Tibial nerve (tissue), 4 donors: Measurements from ENCODE around the gene POLR1C. TPM values are rescaled to one million over a fixed set of nuclear protein-coding genes. Genes with fewer than 3 reads are reported as not detected.

ENCODE experiments used
- DNase-seq, 2 donors: peaks; one replicate each; pipeline ENCODE4 v3.0.0-alpha.2; 2019; ENCODE audit warnings: low spot score in 2 of 2
- H3K27ac ChIP-seq, 4 donors: fragments of 200-600 bp; sonication (generic) in 3 of 4; one replicate each; pipeline ENCODE4 v1.5.1; 2017 to 2019; ENCODE audit warnings: mild to moderate bottlenecking in 1 of 4
- H3K27me3 ChIP-seq, 2 donors: fragments of 200-600 bp; sonication (generic) in 1 of 2; one replicate each; pipeline versions ENCODE4 v1.5.1 to v1.6.0; 2017 to 2019
- H3K36me3 ChIP-seq, 3 donors: fragments of 200-600 bp; sonication (generic); one replicate each; pipeline ENCODE4 v1.5.1; 2018 to 2019
- H3K4me1 ChIP-seq, 4 donors: fragments of 200-600 bp; sonication (generic) in 3 of 4; one replicate each; pipeline ENCODE4 v1.5.1; 2017 to 2019
- H3K4me3 ChIP-seq, 4 donors: fragments of 200-600 bp; sonication (generic) in 3 of 4; one replicate each; pipeline ENCODE4 v1.5.1; 2017 to 2019; ENCODE audit warnings: mild to moderate bottlenecking in 1 of 4, moderate library complexity in 1 of 4
- H3K9me3 ChIP-seq, 4 donors: fragments of 200-600 bp; sonication (generic) in 3 of 4; one replicate each; pipeline ENCODE4 v1.5.1; 2017 to 2019
- EP300 ChIP-seq, 2 donors: sonication (generic); formaldehyde crosslinking; IDR thresholded peaks; one replicate each; pipeline ENCODE4 v1.6.1; 2017; ENCODE audit warnings: antibody characterized with exemption in 2 of 2, mild to moderate bottlenecking in 1 of 2
- POLR2A ChIP-seq, 2 donors: fragments of 450-650 bp; IDR thresholded peaks; one replicate each; pipeline ENCODE4 v1.6.1; 2017; ENCODE audit warnings: antibody characterized with exemption in 2 of 2, mild to moderate bottlenecking in 2 of 2, moderate library complexity in 2 of 2
- WGBS, 2 donors: methylation state at CpG; one replicate each; pipeline ENCODE4 v1.1.5; 2018; 5-methylcytosine and 5-hydroxymethylcytosine counted together
- total RNA-seq, 4 donors: library from RNA; depleted of rRNA; stranded (reverse); fragments of >200 nt; gene quantifications; one replicate each; pipeline ENCODE4 v1.1.0, GENCODE V29; 2016
- TF ChIP-seq, protein P1 (sequence below), 5 experiments: fragments of 200-600 bp in 3 of 5; fragments of 450-650 bp in 2 of 5; sonication (generic) in 3 of 5; IDR thresholded peaks; one replicate each; pipeline ENCODE4 v1.5.1; 2016 to 2019; ENCODE audit warnings: antibody characterized with exemption in 5 of 5, mild to moderate bottlenecking in 3 of 5, moderate library complexity in 2 of 5

POLR1C gene
- total RNA-seq, 4 donors from 2014 or later, result 24.5 to 45.5 (median 29.7) TPM

DNA sequence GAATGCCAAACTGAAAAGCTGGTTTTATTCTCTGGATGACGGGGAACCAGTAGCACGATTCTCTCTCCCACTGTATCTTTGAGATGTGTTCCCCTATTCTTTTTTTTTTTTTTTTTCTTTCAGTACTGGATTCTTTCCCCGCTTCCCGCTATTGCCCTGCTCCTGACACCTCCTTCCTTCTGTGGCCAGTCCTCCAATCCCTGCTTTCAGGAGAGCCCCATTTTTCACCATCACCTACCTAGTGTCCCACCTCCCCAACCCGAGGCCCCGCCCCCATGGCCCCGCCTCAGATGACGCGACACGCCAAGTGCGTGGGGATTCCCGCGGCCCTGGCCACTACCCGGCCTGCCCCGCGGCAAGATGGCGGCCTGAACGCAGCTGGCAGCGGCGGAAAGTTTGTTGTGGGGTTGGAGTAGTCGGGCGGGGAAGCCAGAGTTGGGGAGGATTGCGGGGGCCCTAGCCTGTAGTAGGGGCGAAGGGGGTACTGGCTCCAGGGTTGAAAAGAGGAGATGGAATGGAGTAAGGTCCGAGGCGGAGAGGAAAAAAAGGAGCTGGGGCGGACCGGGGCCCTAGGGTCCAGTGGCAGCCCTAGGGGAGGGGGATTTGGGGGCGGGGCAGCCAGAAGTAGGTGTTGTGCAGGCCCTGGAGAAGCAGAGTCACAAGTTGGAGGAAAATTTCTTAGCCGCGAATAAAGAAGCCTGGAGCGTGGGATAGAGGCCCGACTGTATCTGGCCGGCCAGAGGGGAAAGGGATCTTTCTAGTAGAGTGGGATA is 39.5 kb upstream of the POLR1C start, which contains the start of gene TJAP1:
TJAP1 (plus strand) TSS at position 336 of the 773 bp plus-strand sequence. CDS start 21,432 bp downstream, outside the sequence.
- peak; percentile 31 to 93 for TF ChIP-seq EP300 (IDR thresholded peaks at IDR 0.05)
- TF ChIP-seq, protein P1, sequence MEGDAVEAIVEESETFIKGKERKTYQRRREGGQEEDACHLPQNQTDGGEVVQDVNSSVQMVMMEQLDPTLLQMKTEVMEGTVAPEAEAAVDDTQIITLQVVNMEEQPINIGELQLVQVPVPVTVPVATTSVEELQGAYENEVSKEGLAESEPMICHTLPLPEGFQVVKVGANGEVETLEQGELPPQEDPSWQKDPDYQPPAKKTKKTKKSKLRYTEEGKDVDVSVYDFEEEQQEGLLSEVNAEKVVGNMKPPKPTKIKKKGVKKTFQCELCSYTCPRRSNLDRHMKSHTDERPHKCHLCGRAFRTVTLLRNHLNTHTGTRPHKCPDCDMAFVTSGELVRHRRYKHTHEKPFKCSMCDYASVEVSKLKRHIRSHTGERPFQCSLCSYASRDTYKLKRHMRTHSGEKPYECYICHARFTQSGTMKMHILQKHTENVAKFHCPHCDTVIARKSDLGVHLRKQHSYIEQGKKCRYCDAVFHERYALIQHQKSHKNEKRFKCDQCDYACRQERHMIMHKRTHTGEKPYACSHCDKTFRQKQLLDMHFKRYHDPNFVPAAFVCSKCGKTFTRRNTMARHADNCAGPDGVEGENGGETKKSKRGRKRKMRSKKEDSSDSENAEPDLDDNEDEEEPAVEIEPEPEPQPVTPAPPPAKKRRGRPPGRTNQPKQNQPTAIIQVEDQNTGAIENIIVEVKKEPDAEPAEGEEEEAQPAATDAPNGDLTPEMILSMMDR (IDR thresholded peaks at IDR 0.05), result no peak
- TF ChIP-seq POLR2A (IDR thresholded peaks at IDR 0.05), result peak; percentile 20 to 73
- peaks cover 0 to 39% (median 13%) of the 10 kb centered on the region in 4 donors for H3K4me1 ChIP-seq
- H3K27me3 ChIP-seq, result no peaks in the 10 kb centered on the region
- peak within 1 kb of the TSS; percentile 62 to 75 (median 68) for H3K4me3 ChIP-seq
- peak; percentile 87 to 92 for DNase-seq
- WGBS, 2 donors, result 1 to 2% methylated on average over 34 of the region's 34 CpGs
- peak within 1 kb of the TSS; percentile 71 to 89 (median 88) for H3K27ac ChIP-seq
- H3K36me3 ChIP-seq, result peaks cover 0 to 2% (median 0%) of the 10 kb centered on the region in 3 donors
- no peaks in the 10 kb centered on the region for H3K9me3 ChIP-seq

DNA sequence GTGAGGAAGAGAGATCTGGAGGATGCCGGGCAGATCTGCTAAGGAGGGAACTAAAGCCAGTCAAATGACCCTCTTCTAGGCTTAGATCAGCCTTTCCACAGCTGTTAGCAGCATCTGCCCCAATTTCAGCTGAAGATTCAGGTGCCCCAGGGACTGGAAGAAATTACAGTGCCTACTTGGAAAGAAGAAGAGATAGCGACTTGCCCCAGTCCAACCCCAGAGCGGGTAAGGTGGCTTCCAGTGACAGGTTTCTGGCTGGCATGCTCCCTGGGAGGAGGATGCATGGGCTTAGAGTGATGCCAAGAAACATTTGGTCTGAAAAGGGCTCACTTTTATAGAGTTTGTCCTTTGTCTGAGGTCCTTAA is 38.9 kb upstream of the POLR1C start:
- Histone ChIP-seq H3K4me1 (peaks cover 0 to 40% (median 13%) of the 10 kb centered on the region in 4 donors), H3K27me3 (no peaks in the 10 kb centered on the region), H3K9me3 (no peaks in the 10 kb centered on the region), H3K36me3 (peaks cover 0 to 8% (median 0%) of the 10 kb centered on the region in 3 donors), H3K4me3 (peak overlapping the region; percentile 62 to 75 (median 68)), H3K27ac (peak overlapping the region; percentile 71 to 89 (median 88))
- TF ChIP-seq EP300 (IDR thresholded peaks at IDR 0.05), result no peak
- TF ChIP-seq, protein P1 (IDR thresholded peaks at IDR 0.05), result no peak
- no peak for TF ChIP-seq POLR2A (IDR thresholded peaks at IDR 0.05)
- 16 to 26% methylated on average over 3 of the region's 3 CpGs for WGBS, 2 donors
- DNase-seq, result no peak

DNA sequence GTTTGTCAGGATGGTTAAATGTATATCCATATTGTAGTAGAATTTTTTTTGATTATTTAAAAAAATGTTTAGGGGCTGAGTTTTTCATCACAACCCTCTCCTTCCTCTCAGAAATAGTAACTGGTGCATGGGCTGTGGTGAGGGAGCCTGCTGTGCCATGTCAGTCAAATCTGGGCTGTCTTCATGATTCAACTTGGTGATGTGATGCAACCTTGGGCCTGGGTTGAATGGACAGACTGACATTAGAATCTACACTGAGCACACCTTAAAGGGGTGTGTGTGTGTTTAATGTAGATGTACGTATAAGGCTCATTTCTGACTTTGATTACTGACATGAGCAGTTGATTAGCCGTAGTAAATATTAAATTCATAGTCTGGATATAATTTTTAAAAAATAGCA is 35.8 kb upstream of the POLR1C start:
- TF ChIP-seq, protein P1 (IDR thresholded peaks at IDR 0.05), result no peak
- TF ChIP-seq EP300 (IDR thresholded peaks at IDR 0.05), result no peak
- TF ChIP-seq POLR2A (IDR thresholded peaks at IDR 0.05), result no peak
- DNase-seq, result no peak
- WGBS, 2 donors, result 89% methylated on average over 2 of the region's 2 CpGs
- H3K36me3 ChIP-seq, result peaks cover 0 to 16% (median 0%) of the 10 kb centered on the region in 3 donors
- no peaks in the 10 kb centered on the region for H3K9me3 ChIP-seq
- no peak overlapping the region for H3K27ac ChIP-seq
- no peaks in the 10 kb centered on the region for H3K27me3 ChIP-seq
- H3K4me3 ChIP-seq, result no peak overlapping the region
- H3K4me1 ChIP-seq, result peaks cover 0 to 47% (median 13%) of the 10 kb centered on the region in 4 donors

DNA sequence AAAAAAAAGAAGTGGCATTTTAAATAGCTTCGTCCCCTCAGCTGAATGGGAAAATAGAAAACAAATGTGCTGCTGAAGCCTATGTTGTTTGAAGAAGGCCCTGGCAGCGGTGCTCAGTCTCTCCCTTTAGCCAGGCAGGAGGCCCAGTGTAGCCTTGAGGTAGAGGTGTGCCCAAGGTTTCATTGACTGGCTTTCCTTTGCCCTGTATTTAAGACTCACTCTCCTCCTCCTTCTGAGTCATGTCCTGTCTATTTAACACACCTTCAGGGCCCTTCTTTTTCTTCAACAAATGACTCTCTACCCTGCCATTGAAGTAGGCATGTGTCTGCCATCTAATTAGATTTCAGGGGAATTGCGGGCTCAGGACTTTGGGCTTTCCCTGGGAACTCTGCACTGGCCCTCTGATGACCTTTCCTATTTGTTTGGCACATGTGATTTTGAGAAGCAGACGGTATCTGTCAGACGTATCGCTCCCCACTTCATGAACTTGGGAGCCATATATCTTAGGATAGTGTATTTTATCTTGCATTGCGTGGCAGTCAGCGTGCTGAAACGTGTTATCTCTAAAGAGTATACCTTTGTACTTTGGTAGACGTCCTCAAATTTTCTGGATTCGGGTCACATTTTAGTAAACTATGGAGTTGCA is 35.2 kb upstream of the POLR1C start:
- H3K27ac ChIP-seq, result no peak overlapping the region
- whole genome bisulfite sequencing, 2 donors, result 88% methylated on average over 11 of the region's 11 CpGs
- H3K4me3 ChIP-seq, result no peak overlapping the region
- H3K9me3 ChIP-seq, result no peaks in the 10 kb centered on the region
- no peak for TF ChIP-seq EP300 (IDR thresholded peaks at IDR 0.05)
- no peak for TF ChIP-seq POLR2A (IDR thresholded peaks at IDR 0.05)
- TF ChIP-seq, protein P1 (IDR thresholded peaks at IDR 0.05), result no peak
- peaks cover 0 to 47% (median 12%) of the 10 kb centered on the region in 4 donors for H3K4me1 ChIP-seq
- H3K36me3 ChIP-seq, result peaks cover 0 to 16% (median 0%) of the 10 kb centered on the region in 3 donors
- H3K27me3 ChIP-seq, result no peaks in the 10 kb centered on the region
- no peak for DNase-seq
